ENCODE measurements around the gene RHOU. TPM values are rescaled to one million over a fixed set of nuclear protein-coding genes. Genes with fewer than 3 reads are reported as not detected.
"Not testable (repeated sequence)": the region's sequence is repeated elsewhere in the genome, so short reads cannot be mapped to it uniquely, and the experiment has no call there.

The RHOU gene
- polyA plus RNA-seq, 1 donor: 16.6 TPM

DNA sequence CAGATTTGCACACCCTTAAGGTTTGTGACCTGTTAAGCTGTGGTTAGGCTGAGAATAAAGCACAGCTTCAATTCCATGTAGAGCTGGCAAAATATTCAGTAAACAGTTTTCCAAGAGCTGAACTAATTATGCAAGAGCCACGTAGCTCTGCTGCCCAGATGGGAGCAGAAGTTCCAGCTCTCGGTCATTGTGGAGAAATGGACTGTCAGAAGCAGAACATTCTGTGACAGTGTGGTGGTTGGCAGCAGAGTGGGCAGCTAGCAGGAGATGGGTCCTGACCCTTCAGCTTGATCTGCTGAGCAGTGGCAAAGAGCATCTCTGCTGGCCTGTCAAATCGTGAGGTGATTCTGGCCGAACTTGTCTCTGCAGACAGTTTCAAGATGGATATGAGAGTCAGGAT is 23.2 kb downstream of the RHOU start:
- no peak for DNase-seq (ENCODE audit: low read depth)

DNA sequence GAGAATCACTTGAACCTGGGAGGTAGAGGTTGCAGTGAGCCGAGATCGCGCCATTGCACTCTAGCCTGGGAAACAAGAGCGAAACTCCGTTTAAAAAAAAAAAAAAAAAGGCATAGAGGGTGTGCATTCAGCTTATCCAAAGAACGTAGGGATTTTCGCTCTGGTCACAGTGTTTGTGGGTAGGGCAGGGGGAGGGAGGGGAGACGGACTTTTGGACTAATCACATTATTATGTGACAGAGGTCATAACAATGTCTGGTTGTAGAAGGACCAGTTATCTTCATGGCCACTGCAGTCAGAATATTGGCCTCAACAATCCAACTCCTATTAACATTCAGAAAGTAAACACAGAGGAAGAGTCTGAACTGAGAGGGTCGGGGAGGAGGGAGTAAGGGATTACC is 25.7 kb downstream of the RHOU start:
- no peak for DNase-seq (ENCODE audit: low read depth)

DNA sequence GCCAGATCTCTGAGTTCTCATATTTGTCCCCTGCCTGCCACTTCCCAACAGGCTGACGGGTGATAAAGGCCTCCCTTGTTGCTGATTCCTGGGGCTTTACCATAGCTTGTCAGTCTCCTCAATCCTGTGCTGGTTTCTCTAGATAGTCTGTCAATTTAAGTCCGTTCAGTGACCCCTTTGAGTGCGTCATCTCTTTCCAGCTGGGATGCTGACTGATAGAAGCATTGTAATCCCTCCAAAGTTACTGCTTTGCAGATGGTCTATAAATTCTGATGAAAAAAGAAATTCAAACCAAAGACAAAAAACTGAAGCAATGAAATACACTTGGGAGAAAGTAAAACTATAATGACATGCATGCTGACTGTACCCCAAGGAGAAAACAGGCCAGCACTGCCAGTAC is 28.3 kb downstream of the RHOU start:
- peak; percentile 26 for DNase-seq (ENCODE audit: low read depth)

DNA sequence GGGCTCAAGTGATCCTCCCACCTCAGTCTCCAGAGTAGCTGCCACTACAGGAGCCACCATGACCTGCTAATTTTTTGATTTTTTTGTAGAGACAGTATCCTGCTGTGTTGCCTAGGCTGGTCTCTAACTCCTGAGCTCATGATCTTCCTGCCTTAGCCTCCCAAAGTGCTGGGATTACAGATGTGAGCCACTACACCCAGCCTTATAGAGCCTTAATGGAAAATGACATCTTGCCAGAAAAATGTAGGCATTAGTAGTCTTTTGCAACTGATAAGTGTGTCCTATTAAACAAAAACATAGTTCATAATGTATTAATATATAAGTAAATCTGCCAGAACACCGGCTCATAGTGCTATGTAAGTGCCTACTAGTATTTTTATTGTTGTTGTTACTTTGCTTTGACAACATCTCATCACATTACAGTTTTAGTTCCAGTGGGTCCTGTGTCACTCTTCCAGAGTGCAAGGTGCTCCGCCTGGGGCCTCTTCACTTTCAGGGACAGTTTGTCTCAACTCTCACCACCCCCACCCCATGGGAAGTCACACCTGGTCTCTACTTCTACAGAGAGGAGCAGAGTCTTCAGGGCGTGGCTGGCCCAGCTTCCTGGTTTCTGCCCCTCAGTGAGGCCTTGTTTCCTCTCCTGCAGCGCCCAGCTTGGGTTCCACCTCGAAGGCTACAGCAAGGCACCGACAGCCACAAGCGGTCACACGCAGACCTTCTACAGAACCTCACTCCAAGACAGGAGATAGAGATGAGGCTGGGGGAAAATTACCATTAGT is 30.1 kb downstream of the RHOU start:
- DNase-seq (ENCODE audit: low read depth): no peak

DNA sequence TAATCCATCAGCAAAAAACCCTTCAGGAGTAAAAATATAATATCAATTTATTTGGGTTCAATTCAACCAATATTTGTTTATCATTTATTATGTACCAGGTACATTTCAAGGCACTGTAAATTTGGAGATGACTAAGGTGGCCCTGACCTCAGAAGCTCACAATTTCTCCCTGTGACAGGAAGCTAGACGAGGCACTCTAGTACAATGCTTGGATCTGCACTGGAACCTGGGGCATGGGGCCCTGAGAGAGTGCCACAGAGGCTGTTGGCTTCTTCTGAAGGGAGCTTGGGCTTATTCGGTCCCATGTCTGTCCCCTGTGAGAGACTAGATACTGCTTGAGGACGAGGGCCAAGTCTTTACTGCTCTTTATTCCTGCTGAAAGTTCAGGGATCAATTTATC is 31.5 kb downstream of the RHOU start:
- DNase-seq (ENCODE audit: low read depth): no peak

DNA sequence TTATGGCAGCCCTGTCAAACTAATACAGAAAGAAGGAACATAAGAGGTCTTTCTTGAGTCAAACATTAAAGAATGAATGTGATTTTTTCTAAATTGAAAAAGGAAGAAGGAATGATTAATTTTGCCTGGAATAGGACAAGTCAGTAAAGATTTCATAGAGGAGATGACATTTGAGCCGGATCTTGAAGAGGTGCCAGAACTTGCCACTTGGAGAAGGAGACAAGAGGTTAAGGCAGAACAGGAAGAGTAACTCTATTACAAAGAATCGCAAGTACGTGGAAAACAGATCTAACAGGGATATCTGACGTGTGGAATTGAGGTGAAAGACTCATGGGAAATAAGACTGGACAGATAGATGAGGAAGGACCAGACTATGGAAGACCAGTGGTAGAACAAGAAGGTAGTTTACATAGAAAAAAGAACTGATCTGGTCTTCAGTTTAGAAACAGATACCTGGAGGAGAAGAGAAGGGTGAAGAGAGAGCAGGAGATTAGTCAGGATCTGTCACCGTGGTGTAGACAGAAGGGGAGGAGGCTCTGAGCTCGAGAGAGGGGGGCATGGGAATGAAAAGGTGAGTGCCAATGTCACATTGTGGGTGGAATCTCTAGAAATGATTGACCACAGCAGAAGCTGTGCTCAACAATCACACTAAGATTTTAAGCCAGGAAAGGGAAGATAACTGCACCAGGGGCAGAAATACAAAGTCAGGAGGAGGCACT is 32.5 kb downstream of the RHOU start:
- no peak for DNase-seq (ENCODE audit: low read depth)

DNA sequence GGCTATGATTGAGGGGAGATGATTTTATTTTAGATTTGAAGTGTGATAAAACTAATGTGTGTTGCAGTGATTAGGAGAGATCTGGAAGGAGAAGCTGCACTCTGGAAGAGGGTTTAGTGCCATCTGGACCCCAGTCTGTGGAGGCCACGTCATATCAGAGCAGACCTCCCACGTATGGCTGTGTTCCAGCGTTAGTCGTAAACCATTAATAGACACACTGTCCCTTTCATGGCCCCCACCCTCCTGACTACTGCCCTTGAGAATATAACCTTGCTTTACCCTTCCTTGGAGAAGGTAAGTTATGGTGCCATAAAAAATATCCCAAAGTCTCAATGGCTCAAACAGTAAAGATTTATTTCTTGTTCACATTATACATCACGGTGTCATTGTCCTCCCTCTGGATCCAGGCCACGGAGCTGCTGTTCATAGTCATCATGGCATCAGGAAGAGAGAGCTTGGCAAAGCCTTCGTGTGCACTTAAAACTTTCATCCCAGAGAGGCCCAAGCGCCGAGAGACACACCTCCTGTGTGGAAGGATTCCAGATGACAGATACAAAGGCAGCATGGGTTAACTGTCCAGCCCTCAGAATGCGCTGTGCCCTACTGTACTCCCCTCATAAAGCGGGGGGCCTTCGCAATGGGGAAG is 33.2 kb downstream of the RHOU start:
- DNase-seq (ENCODE audit: low read depth): no peak

DNA sequence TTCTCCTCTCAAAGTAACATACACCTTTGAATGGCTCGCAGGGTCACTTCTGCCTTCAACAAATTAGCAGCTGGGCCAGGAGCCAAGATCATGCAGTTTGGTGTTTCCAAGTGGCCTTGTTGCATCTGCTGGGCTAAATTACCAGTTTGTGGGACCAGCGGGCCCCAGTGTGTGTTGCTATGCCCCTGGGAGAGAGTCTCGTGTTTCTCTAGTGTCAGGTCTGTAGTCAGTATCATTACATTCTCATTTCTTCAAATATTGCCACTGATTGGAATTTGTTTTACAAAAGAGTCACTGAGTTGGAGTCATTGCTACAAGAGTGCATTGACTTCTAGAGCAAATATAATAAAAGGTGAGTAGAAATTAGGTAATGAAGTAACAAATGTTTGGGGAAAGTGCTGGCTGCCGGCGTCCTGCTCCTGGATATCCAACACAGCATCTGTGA is 35.5 kb downstream of the RHOU start:
- DNase-seq (ENCODE audit: low read depth): no peak

DNA sequence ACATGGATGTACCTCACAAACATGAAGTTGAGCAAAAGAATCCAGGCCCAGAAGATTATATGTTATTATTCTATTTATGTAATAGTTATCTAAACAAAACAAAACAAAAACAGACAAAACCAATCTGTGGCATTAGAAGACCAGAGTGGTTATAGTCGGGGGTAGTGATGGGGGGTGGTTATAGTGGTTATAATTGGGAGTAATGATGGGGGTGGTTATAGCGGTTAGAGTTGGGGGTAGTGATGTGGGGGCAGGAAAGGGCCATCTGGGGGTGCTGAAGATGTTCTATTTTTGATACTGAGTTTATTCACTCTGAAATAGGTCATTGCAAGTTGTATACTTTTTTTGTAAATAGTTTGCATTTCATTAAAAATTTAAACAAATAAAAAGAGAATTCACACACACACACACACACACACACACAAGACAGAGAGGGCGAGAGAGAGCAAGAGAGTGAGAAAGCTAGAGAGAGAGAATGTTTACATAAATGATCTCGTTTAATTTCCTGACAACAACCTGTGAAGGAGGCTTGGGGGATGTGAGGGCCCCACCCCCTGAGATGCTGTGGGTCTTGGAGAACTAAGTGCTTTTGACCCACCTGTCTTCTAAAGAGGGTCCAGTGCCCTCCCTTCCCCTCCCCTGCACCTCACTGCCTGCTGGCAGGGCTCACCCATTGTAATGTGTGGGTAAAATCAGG is 37.4 kb downstream of the RHOU start:
- DNase-seq (ENCODE audit: low read depth): no peak

DNA sequence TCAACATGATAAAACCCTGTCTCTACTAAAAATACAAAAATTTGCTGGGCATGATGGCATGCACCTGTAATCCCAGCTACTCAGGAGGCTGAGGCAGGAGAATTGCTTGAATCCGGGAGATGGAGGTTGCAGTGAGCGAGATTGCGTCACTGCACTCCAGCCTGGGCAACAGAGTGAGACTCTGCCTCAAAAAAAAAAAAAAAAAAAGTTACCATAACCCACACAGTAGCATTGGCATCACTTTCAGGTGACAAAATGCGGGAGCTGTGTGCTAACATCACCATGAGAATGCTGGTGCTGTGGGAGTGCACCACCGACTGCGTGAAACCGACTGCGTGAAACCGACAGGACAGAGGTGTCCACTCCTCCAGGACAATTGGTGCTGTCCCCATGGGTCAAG is 40.7 kb downstream of the RHOU start:
- DNase-seq (ENCODE audit: low read depth): not testable (repeated sequence)

DNA sequence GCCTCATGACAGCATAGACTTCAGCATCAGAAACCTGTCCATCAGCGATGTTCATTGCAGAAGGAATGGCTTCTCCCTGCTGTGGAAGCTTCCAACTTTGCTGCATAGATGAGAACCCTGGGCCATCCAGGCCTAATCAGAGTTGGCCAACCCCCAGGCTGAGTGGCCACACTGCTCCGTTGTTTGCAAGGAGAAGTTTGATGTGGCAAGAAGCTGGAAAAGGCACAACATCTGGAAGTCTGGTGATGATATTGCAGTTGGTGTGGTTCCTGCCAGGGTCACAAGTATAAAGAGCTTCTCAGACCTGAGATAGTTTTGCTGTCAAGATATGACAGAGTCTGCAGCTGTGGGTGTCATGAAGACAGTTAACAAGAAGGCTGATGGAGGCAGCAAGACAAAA is 41.2 kb downstream of the RHOU start:
- no peak for DNase-seq (ENCODE audit: low read depth)

DNA sequence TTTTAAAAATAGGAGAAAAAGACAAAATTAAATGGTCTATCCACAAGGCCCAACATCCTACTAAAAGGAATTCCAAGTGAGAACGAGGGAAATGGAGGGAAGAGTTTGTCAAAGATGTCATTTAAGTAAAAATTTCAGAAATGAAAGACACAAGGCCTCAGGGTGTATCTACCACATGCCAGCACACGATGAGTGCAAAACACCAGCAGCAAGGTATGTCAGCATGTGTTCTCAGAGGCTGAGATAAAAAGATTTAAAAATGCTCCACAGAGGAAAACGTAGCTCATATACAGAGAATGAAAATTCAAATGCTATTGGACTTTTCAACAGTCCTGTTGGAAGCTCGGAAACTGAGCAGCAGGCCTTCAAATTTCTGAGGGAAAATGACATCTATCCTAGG is 42.0 kb downstream of the RHOU start:
- DNase-seq (ENCODE audit: low read depth): no peak

DNA sequence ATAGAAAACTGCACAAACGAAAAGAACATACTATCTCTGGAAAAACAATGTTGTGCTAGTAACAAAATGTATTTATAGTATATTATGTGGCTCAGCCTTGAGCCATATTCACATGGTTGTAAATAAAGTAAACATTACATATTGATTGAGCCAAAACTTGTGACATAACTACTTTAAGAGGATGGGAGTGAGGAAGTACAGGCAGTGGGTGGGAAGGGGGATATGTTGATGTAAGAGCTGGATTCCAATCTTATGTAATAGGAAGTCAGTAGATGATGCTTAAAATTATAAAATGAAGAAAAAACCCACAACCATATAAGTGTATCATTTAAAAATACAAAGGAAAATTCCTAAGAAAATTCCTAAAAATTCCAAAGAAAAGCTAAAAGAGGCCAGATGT is 42.7 kb downstream of the RHOU start:
- DNase-seq (ENCODE audit: low read depth): no peak

DNA sequence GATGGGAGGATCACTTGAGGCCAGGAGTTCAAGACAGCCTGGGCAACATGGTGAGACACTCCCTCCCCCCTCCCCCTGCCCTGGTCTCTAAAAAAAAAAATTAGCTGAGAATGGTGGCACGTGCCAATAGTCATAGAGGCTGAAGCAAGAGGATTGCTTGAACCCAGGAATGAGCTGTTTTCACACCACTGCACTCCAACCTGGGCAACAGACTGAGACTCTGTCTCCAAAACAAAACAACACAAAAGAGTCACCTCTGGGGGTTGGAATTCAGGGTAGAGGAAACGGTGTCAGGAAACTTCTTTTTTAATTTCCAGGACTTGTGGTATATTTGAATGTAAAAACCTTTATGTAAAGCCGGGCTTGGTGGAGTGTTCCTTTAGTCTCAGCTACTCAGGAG is 43.2 kb downstream of the RHOU start:
- no peak for DNase-seq (ENCODE audit: low read depth)

DNA sequence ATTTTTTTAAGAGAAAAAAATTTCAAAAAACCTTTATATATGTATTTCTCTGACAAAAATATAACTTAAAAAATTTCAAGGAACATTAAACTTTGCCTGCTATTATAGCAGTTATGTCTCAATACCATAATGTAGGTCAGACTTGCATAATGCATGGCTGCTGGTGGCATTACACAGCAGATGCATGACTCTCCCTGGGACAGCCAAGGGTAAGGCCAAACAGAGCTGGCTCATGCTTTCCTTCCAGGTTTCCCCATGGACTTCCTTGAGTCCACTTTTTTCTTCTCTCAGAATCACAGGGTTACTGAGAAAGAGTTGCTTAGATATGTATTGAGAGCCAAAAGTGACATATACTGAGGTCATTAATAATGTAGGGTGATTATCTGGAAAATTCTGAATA is 43.7 kb downstream of the RHOU start:
- DNase-seq (ENCODE audit: low read depth): no peak

DNA sequence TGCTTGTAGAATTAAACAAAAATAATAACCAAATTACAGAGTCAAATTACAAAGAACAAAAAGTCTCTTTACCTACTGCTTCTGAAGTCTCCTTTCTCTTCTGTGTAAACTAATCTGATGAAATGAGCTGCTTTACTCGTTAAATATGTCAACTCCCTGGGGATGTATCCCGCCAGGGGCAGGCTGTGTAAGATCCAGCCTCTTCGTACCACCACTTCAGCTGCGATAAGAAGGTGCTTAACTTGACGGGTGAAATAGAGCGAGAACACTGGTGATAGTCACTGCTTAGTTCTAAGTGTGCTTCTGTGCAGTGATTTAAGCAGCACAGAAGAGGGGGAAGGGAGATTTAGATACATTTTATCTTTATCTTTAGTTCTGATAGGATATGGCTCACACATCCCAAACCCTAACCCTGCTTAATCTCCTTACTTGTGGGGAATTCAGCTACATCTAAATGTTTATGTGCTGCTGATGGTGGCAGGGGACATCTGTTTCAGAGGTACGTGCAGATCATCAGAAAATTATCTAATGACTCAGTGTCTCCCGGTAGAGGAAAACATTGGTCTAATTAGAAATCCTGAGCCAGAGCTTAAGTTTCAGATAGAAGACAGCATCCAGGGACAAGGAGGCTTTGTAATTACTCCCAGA is 46.0 kb downstream of the RHOU start:
- no peak for DNase-seq (ENCODE audit: low read depth)

DNA sequence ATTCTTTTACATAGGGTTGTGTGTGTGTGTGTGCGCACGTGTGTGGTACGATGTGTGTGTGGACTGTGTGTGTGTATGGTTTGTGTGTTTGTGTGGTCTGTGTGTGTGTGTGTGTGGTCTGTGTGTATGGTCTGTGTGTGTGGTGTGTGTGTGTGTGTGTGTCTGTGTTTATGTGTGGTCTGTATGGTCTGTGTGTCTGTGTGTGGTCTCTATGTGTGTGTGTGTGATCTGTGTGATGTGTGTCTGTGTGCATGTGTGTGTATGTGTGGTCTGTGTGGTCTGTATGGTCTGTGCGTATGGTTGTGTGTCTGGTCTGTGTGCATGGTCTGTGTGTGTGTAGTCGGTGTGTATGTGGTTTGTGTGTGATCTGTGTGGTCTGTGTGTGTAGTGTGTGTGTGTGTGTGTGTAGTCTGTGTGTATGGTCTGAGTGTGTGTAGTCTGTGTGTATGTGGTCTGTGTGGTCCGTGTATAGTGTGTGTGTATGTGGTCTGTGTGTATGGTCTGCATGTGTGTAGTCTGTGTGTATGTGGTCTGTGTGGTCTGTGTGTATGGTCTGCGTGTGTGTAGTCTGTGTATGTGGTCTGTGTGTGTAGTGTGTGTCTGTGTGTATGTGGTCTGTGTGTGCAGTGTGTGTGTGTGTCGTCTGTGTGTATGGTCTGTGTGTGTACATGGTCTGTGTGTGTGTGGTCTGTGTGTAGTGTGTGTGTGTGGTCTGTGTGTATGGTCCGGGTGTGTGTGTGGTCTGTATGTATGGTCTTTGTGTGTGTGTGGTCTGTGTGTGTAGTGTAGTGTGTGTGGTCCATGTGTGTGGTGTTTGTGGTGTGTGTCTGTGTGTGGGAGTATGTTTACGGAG is 46.8 kb downstream of the RHOU start:
- DNase-seq (ENCODE audit: low read depth): no peak

DNA sequence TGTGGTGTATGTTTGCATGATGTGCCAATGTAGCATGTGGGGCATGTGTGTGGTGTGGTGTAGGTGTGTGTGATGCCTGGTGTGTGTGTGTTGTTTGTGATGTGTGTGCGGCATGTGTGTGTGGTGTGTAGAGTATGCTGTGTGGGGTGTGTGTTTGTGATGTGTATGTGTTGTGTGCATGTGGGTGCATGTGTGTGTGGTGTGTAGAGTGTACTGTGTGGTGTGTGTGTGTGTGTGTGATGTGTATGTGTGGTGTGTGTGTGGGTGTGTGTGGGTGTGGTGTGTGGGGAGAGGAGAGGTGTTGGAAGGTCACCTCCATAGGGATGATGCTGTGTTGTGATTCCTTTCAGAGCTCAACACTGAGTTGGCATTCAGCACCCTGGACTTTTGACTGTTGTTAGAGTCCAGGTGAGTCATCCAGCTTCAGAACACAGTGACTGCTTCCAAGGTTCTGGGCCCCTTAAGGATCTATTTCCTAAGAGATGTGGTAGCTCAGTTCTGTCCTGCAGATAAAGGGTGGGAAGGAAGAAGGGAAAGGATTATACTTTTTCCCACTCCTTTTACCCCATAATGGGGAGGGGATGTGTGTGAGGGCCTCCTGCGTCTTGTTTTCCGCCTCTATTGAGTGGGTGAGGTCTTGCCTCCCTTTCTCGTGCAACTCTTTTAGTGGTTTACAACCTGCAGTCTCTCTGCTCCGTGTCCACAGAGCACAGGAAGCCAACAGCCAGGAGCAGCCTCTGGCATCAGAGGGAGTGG is 47.6 kb downstream of the RHOU start:
- DNase-seq (ENCODE audit: low read depth): no peak

DNA sequence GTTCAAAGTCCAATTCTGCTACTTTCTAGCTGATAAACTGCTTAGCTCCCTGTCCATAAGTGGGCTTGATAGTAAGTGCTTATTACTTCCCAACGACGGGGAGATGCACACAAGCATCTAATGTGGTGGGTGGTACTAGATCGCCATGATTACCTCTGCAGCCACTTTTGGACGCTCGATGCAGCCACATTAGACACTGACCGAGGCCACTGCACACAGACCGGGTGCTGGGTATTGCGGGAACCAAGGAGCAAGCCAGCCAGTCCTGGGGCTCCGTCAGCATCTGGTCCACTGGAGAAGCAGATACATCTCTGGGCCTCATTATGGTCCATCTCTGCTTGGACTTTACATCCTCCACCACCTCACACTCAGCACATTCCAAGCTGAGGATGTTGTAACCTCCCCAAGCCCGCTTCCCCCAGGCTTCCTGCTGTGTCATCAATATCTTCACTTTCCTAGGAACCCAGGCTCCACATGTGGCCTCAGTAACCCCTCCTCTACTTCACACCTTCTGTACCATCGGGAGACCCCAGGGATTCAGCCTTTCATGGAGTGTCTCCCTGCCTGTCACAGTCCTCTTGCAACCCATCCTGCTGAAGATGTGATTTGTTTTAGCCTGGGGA is 48.2 kb downstream of the RHOU start:
- no peak for DNase-seq (ENCODE audit: low read depth)

DNA sequence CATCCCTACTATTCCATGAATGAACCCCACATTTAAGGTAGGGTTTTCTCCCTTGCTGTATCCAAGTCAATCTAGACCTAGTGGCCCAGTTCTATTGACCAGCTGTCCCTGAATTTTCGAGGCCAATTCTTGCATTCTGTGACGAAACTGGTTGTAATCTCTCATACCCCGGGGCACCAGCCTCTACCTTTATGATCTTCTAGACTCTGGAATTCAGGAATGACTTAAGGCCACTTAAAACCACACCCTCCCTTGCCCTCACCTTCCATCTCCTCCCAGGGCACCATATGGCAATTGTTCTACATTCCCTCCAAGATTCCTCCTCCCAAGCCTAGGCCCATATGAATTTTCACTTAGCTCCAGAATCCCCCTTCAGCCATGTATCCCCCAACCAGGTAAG is 48.9 kb downstream of the RHOU start:
- no peak for DNase-seq (ENCODE audit: low read depth)

Data from forelimb muscle (tissue), 1 donor.